Immature natural killer cell (primary cell): ENCODE measurements around the gene IDH3B. TPM values are rescaled to one million over a fixed set of nuclear protein-coding genes. Genes with fewer than 3 reads are reported as not detected.

Experiments used
- DNase-seq, 3 donors: peaks; one replicate each; pipeline ENCODE4 v3.0.0; 2022; ENCODE audit warnings: mixed read lengths in 1 of 3
- H3K27ac Mint-ChIP-seq, 6 donors: one replicate each; pipeline ENCODE4 v1.8.0; 2020; ENCODE audit warnings: mixed read lengths in 6 of 6, mild to moderate bottlenecking in 5 of 6, inconsistent platforms in 4 of 6, moderate library complexity in 3 of 6
- H3K27me3 Mint-ChIP-seq, 3 donors: one replicate each; pipeline ENCODE4 v1.8.0; 2020 to 2021; ENCODE audit warnings: low read depth in 3 of 3, mild to moderate bottlenecking in 3 of 3, mixed read lengths in 3 of 3, moderate library complexity in 3 of 3, inconsistent platforms in 1 of 3
- H3K36me3 Mint-ChIP-seq, 3 donors: one replicate each; pipeline ENCODE4 v1.8.0; 2020; ENCODE audit warnings: mixed read lengths in 3 of 3, inconsistent platforms in 2 of 3, mild to moderate bottlenecking in 2 of 3
- H3K4me1 Mint-ChIP-seq, 2 donors: one replicate each; pipeline ENCODE4 v1.8.0; 2020; ENCODE audit warnings: inconsistent platforms in 2 of 2, mild to moderate bottlenecking in 2 of 2, mixed read lengths in 2 of 2, moderate library complexity in 1 of 2
- H3K4me3 Mint-ChIP-seq, 5 donors: one replicate each; pipeline ENCODE4 v1.8.0; 2020; ENCODE audit warnings: mild to moderate bottlenecking in 5 of 5, mixed read lengths in 5 of 5, inconsistent platforms in 3 of 5, moderate library complexity in 3 of 5
- H3K9me3 Mint-ChIP-seq, 6 donors: one replicate each; pipeline ENCODE4 v1.8.0; 2020; ENCODE audit warnings: mild to moderate bottlenecking in 6 of 6, mixed read lengths in 6 of 6, inconsistent platforms in 4 of 6, moderate library complexity in 3 of 6
- polyA plus RNA-seq, 3 donors: library from polyadenylated mRNA; unstranded; fragments of 300-500 nt; fragmentation: Illumina TruSeq; gene quantifications; one replicate each; pipeline ENCODE4 v1.2.3, GENCODE V29; 2021

IDH3B gene
- polyA plus RNA-seq = 100 to 1,000 TPM; 110 to 185 (median 133) TPM

GRCh38 chr20:2663887-2664719 lies at the start of gene IDH3B:
TSS of gene IDH3B (minus strand) at chr20:2664216. CDS start at chr20:2664188, 28 bp downstream.
- Mint-ChIP-seq H3K36me3 (peaks cover 13 to 24% (median 14%) of the 10 kb centered on the region in 3 donors), H3K27ac (peak within 1 kb of the TSS; percentile 91 to 100 (median 98)), H3K27me3 (peaks cover 5 to 9% (median 8%) of the 10 kb centered on the region in 3 donors), H3K4me3 (peak within 1 kb of the TSS; percentile 85 to 93 (median 90)), H3K9me3 (no peaks in the 10 kb centered on the region), H3K4me1 (peaks cover 29 to 31% of the 10 kb centered on the region in 2 donors)
- peak; percentile 89 to 91 (median 90) for DNase-seq

- no peak overlapping the region for H3K27ac Mint-ChIP-seq
- peak; percentile 37 to 50 (median 48) for DNase-seq
- peaks cover 6% of the 10 kb centered on the region in 2 donors for H3K4me1 Mint-ChIP-seq
- peaks cover 0 to 3% (median 1%) of the 10 kb centered on the region in 3 donors for H3K27me3 Mint-ChIP-seq
- no peak overlapping the region for H3K4me3 Mint-ChIP-seq
- peaks cover 5 to 9% (median 6%) of the 10 kb centered on the region in 3 donors for H3K36me3 Mint-ChIP-seq
- no peaks in the 10 kb centered on the region for H3K9me3 Mint-ChIP-seq
These were observed 49.3 kb upstream of the IDH3B start for GRCh38 chr20:2713285-2713684.

GRCh38 chr20:2709205-2709981 lies 45.4 kb upstream of the IDH3B start:
- peaks cover 0 to 4% (median 0%) of the 10 kb centered on the region in 3 donors for H3K36me3 Mint-ChIP-seq
- H3K27me3 Mint-ChIP-seq = peaks cover 0 to 7% (median 2%) of the 10 kb centered on the region in 3 donors
- H3K9me3 Mint-ChIP-seq = no peaks in the 10 kb centered on the region
- H3K27ac Mint-ChIP-seq = no peak overlapping the region
- no peak overlapping the region for H3K4me3 Mint-ChIP-seq
- H3K4me1 Mint-ChIP-seq = peaks cover 0 to 3% of the 10 kb centered on the region in 2 donors
- DNase-seq = no peak

GRCh38 chr20:2708665-2709064 lies 44.6 kb upstream of the IDH3B start:
- H3K27me3 Mint-ChIP-seq = peaks cover 0 to 5% (median 3%) of the 10 kb centered on the region in 3 donors
- no peaks in the 10 kb centered on the region for H3K4me1 Mint-ChIP-seq
- no peak overlapping the region for H3K27ac Mint-ChIP-seq
- peaks cover 0 to 4% (median 0%) of the 10 kb centered on the region in 3 donors for H3K36me3 Mint-ChIP-seq
- H3K9me3 Mint-ChIP-seq = no peaks in the 10 kb centered on the region
- no peak for DNase-seq
- H3K4me3 Mint-ChIP-seq = no peak overlapping the region

GRCh38 chr20:2708073-2708415 lies 44.0 kb upstream of the IDH3B start:
- no peak for DNase-seq
- no peak overlapping the region for H3K4me3 Mint-ChIP-seq
- peaks cover 0 to 4% (median 0%) of the 10 kb centered on the region in 3 donors for H3K36me3 Mint-ChIP-seq
- H3K4me1 Mint-ChIP-seq = no peaks in the 10 kb centered on the region
- H3K9me3 Mint-ChIP-seq = no peaks in the 10 kb centered on the region
- peaks cover 0 to 5% (median 3%) of the 10 kb centered on the region in 3 donors for H3K27me3 Mint-ChIP-seq
- H3K27ac Mint-ChIP-seq = no peak overlapping the region

GRCh38 chr20:2707353-2708072 lies 43.5 kb upstream of the IDH3B start:
- H3K4me1 Mint-ChIP-seq = no peaks in the 10 kb centered on the region
- H3K36me3 Mint-ChIP-seq = peaks cover 0 to 4% (median 0%) of the 10 kb centered on the region in 3 donors
- no peak for DNase-seq
- peak overlapping the region in 1 of 6 donors; percentile 35 for H3K27ac Mint-ChIP-seq
- no peaks in the 10 kb centered on the region for H3K9me3 Mint-ChIP-seq
- H3K4me3 Mint-ChIP-seq = no peak overlapping the region
- H3K27me3 Mint-ChIP-seq = peaks cover 0 to 5% (median 3%) of the 10 kb centered on the region in 3 donors

GRCh38 chr20:2706688-2707352 lies 42.8 kb upstream of the IDH3B start:
- Mint-ChIP-seq H3K9me3 (no peaks in the 10 kb centered on the region), H3K36me3 (peaks cover 0 to 4% (median 0%) of the 10 kb centered on the region in 3 donors), H3K27ac (peak overlapping the region in 1 of 6 donors; percentile 35), H3K4me1 (no peaks in the 10 kb centered on the region), H3K4me3 (no peak overlapping the region), H3K27me3 (peaks cover 0 to 5% (median 3%) of the 10 kb centered on the region in 3 donors)
- no peak for DNase-seq

- Mint-ChIP-seq H3K27ac (no peak overlapping the region), H3K36me3 (peaks cover 0 to 4% (median 0%) of the 10 kb centered on the region in 3 donors), H3K27me3 (peaks cover 0 to 5% (median 3%) of the 10 kb centered on the region in 3 donors), H3K9me3 (no peaks in the 10 kb centered on the region), H3K4me3 (no peak overlapping the region), H3K4me1 (no peaks in the 10 kb centered on the region)
- DNase-seq = no peak
These were observed 42.1 kb upstream of the IDH3B start for GRCh38 chr20:2705931-2706645.

GRCh38 chr20:2703716-2704475 lies 39.9 kb upstream of the IDH3B start:
- Mint-ChIP-seq H3K4me3 (no peak overlapping the region), H3K36me3 (peaks cover 0 to 5% (median 0%) of the 10 kb centered on the region in 3 donors), H3K9me3 (no peaks in the 10 kb centered on the region), H3K27ac (no peak overlapping the region), H3K4me1 (no peaks in the 10 kb centered on the region), H3K27me3 (peaks cover 0 to 5% (median 3%) of the 10 kb centered on the region in 3 donors)
- DNase-seq = no peak

- Mint-ChIP-seq H3K27ac (peak overlapping the region in 1 of 6 donors; percentile 71), H3K36me3 (peaks cover 0 to 5% (median 0%) of the 10 kb centered on the region in 3 donors), H3K9me3 (no peaks in the 10 kb centered on the region), H3K4me3 (no peak overlapping the region), H3K4me1 (no peaks in the 10 kb centered on the region), H3K27me3 (peaks cover 0 to 6% (median 4%) of the 10 kb centered on the region in 3 donors)
- DNase-seq = no peak
These were observed 37.7 kb upstream of the IDH3B start for GRCh38 chr20:2701671-2702081.

- no peak overlapping the region for H3K4me3 Mint-ChIP-seq
- no peaks in the 10 kb centered on the region for H3K4me1 Mint-ChIP-seq
- no peak overlapping the region for H3K27ac Mint-ChIP-seq
- DNase-seq = no peak
- no peaks in the 10 kb centered on the region for H3K9me3 Mint-ChIP-seq
- H3K36me3 Mint-ChIP-seq = peaks cover 0 to 5% (median 0%) of the 10 kb centered on the region in 3 donors
- peaks cover 2 to 6% (median 4%) of the 10 kb centered on the region in 3 donors for H3K27me3 Mint-ChIP-seq
These were observed 37.1 kb upstream of the IDH3B start for GRCh38 chr20:2700913-2701620.
